ENCODE measurements around the gene ZNF554.
"Not testable (repeated sequence)": the region's sequence is repeated elsewhere in the genome, so short reads cannot be mapped to it uniquely, and the experiment has no call there.

The ZNF554 gene

GRCh38 chr19:2791440-2791839 lies 28.2 kb upstream of the ZNF554 start:
- DNase-seq = no peak

- DNase-seq = no peak
Measured at GRCh38 chr19:2791876-2792275, 27.8 kb upstream of the ZNF554 start.

GRCh38 chr19:2792666-2793065 lies 27.0 kb upstream of the ZNF554 start:
- DNase-seq = not testable (repeated sequence)

GRCh38 chr19:2793126-2793525 lies 26.5 kb upstream of the ZNF554 start:
- no peak for DNase-seq

GRCh38 chr19:2793577-2793976 lies 26.1 kb upstream of the ZNF554 start:
- DNase-seq = no peak

- no peak for DNase-seq
Measured at GRCh38 chr19:2795827-2796658, 23.6 kb upstream of the ZNF554 start.

GRCh38 chr19:2796659-2797266 lies 22.9 kb upstream of the ZNF554 start:
- no peak for DNase-seq

- no peak for DNase-seq
Measured at GRCh38 chr19:2797280-2797679, 22.4 kb upstream of the ZNF554 start.

- DNase-seq = no peak
Measured at GRCh38 chr19:2798158-2798685, 21.4 kb upstream of the ZNF554 start.

GRCh38 chr19:2798733-2799132 lies 20.9 kb upstream of the ZNF554 start:
- peak; percentile 51 for DNase-seq

- no peak for DNase-seq
Measured at GRCh38 chr19:2799273-2800020, 20.2 kb upstream of the ZNF554 start.

- DNase-seq = no peak
Measured at GRCh38 chr19:2800506-2800905, 19.2 kb upstream of the ZNF554 start.

GRCh38 chr19:2802826-2803225 lies 16.8 kb upstream of the ZNF554 start:
- no peak for DNase-seq

GRCh38 chr19:2803486-2804155 lies 16.0 kb upstream of the ZNF554 start:
- DNase-seq = no peak

- DNase-seq = no peak
Measured at GRCh38 chr19:2804156-2805004, 15.3 kb upstream of the ZNF554 start.

- DNase-seq = no peak
Measured at GRCh38 chr19:2805261-2805900, 14.3 kb upstream of the ZNF554 start.

GRCh38 chr19:2805991-2806649 lies 13.5 kb upstream of the ZNF554 start:
- DNase-seq = no peak

GRCh38 chr19:2806736-2807378 lies 12.8 kb upstream of the ZNF554 start:
- no peak for DNase-seq

- DNase-seq = no peak
Measured at GRCh38 chr19:2807379-2808128, 12.1 kb upstream of the ZNF554 start.
